Neuronal stem cell (in vitro differentiated cells): Measurements from ENCODE around the gene TXN.

ENCODE experiments used
- DNase-seq: peaks from one replicate; pipeline ENCODE4 v3.0.0-alpha.2; 2013; ENCODE audit warnings: low spot score
- H2AFZ ChIP-seq: one replicate; pipeline ENCODE4 v1.6.1; 2013; ENCODE audit warnings: mild to moderate bottlenecking, low read length, inconsistent platforms
- H2AK5ac ChIP-seq: 2 replicates; pipeline ENCODE4 v1.6.1; 2013; ENCODE audit warnings: low read depth, mild to moderate bottlenecking, inconsistent platforms, low read length, moderate library complexity, mixed read lengths
- H2BK120ac ChIP-seq: 2 replicates; pipeline ENCODE4 v1.6.1; 2013; ENCODE audit warnings: low read depth, mild to moderate bottlenecking, inconsistent platforms, low read length, moderate library complexity, mixed read lengths
- H2BK12ac ChIP-seq: one replicate; pipeline ENCODE4 v1.6.1; 2013; ENCODE audit warnings: low read length, inconsistent platforms
- H2BK15ac ChIP-seq: 2 replicates; pipeline ENCODE4 v1.6.1; 2013; ENCODE audit warnings: mild to moderate bottlenecking, low read length, inconsistent platforms, mixed read lengths
- H2BK5ac ChIP-seq: one replicate; pipeline ENCODE4 v1.6.1; 2013; ENCODE audit warnings: inconsistent platforms, mild to moderate bottlenecking, low read length, moderate library complexity
- H3K14ac ChIP-seq: one replicate; pipeline ENCODE4 v1.6.1; 2013; ENCODE audit warnings: low read length, inconsistent platforms
- H3K18ac ChIP-seq: 2 replicates; pipeline ENCODE4 v1.6.1; 2013; ENCODE audit warnings: low read length, inconsistent platforms
- H3K23ac ChIP-seq: 2 replicates; pipeline ENCODE4 v1.6.1; 2013; ENCODE audit warnings: low read depth, mild to moderate bottlenecking, mixed read lengths, low read length, inconsistent platforms; ENCODE audit not compliant: poor library complexity
- H3K27ac ChIP-seq: replicated peaks from 3 replicates; pipeline ENCODE4 v1.5.1; 2013; ENCODE audit warnings: low read length, inconsistent platforms
- H3K27me3 ChIP-seq, 3 experiments: 2 replicates each; pipeline ENCODE4 v1.6.1; 2013; ENCODE audit warnings: low read length in 3 of 3, mild to moderate bottlenecking in 2 of 3, inconsistent platforms in 1 of 3, low read depth in 1 of 3, mixed read lengths in 1 of 3, moderate library complexity in 1 of 3; ENCODE audit not compliant: control insufficient read depth in 3 of 3, insufficient read depth in 3 of 3
- H3K36me3 ChIP-seq, 2 donors: replicated peaks in 1 of 2; 2 replicates each; pipeline ENCODE4 v1.6.1; 2013; ENCODE audit warnings: low read length in 2 of 2; ENCODE audit not compliant: control insufficient read depth in 2 of 2, insufficient read depth in 2 of 2
- H3K4ac ChIP-seq: 2 replicates; pipeline ENCODE4 v1.6.1; 2013; ENCODE audit warnings: inconsistent platforms, mild to moderate bottlenecking, low read length, moderate library complexity
- H3K4me1 ChIP-seq, 2 donors: 1 replicate in 1 of 2; 2 replicates in 1 of 2; pipeline ENCODE4 v1.6.1; 2013; ENCODE audit warnings: low read length in 2 of 2, low read depth in 1 of 2; ENCODE audit not compliant: control insufficient read depth in 2 of 2, insufficient read depth in 1 of 2
- H3K4me2 ChIP-seq: one replicate; pipeline ENCODE4 v1.6.1; 2013; ENCODE audit warnings: mild to moderate bottlenecking, low read length, inconsistent platforms; ENCODE audit not compliant: insufficient read depth, poor library complexity, severe bottlenecking
- H3K4me3 ChIP-seq, 2 donors: 2 replicates each; pipeline ENCODE4 v1.5.1; 2013; ENCODE audit warnings: low read length in 2 of 2, mild to moderate bottlenecking in 2 of 2, inconsistent platforms in 1 of 2, moderate library complexity in 1 of 2
- H3K79me1 ChIP-seq: one replicate; pipeline ENCODE4 v1.6.1; 2013; ENCODE audit warnings: low read depth, mild to moderate bottlenecking, inconsistent platforms, low read length, moderate library complexity
- H3K9ac ChIP-seq: one replicate; pipeline ENCODE4 v1.6.1; 2013; ENCODE audit warnings: mild to moderate bottlenecking, low read depth, low read length, inconsistent platforms; ENCODE audit not compliant: poor library complexity
- H3K9me3 ChIP-seq, 2 donors: replicated peaks in 1 of 2; 2 replicates each; pipeline versions ENCODE3 to v1.6.1; 2013; ENCODE audit warnings: low read length in 2 of 2, mild to moderate bottlenecking in 2 of 2, inconsistent platforms in 1 of 2, low read depth in 1 of 2, mixed read lengths in 1 of 2, moderate library complexity in 1 of 2; ENCODE audit not compliant: control insufficient read depth in 2 of 2, insufficient read depth in 1 of 2
- H4K8ac ChIP-seq: one replicate; pipeline ENCODE4 v1.6.1; 2013; ENCODE audit warnings: low read depth, mild to moderate bottlenecking, inconsistent platforms, low read length, moderate library complexity
- H4K91ac ChIP-seq: one replicate; pipeline ENCODE4 v1.6.1; 2013; ENCODE audit warnings: low read length, low read depth, mild to moderate bottlenecking, inconsistent platforms; ENCODE audit not compliant: poor library complexity
- WGBS, 2 donors: extraction: QIAGEN DNeasy Blood & Tissue Kit; methylation state at CpG; one replicate each; pipeline ENCODE4 v1.1.7; 2013; ENCODE audit warnings: missing lambda C conversion rate in 2 of 2, mixed read lengths in 1 of 2; ENCODE audit not compliant: insufficient read length in 2 of 2, insufficient replicate concordance in 1 of 2; ENCODE audit errors: extremely low coverage in 2 of 2; 5-methylcytosine and 5-hydroxymethylcytosine counted together

Gene TXN

DNA sequence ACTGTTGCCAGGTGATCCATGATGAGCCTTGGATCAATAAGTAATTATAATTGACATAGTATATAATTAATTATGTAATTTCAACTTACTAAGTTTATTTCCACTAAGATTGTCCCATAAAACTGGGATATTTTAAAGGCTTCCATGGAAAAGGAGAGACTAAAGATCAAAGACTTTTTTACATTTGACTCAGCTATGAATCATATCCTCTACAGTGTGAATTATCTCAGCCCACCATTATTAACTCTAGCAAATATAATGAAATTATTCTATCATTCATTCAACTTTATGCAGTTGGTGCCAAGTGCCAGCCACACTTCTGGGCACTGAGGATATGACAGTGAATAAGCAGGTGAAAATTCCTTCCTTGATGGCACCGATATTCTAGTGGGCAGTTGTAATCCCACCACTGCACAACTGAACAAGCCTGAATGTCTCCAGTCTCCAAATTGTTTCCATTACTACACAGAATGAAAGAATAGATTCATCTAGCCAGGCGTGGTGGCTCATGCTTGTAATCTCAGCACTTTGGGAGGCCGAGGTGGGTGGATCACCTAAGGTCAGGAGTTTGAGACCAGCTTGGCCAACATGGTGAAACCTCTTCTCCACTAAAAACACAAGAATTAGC lies 21.9 kb upstream of the TXN start:
- Histone ChIP-seq H2BK120ac (no peak overlapping the region), H3K4me2 (no peak overlapping the region), H2AFZ (no peak overlapping the region), H2AK5ac (no peak overlapping the region), H3K27me3 (peaks cover 0 to 4% (median 0%) of the 10 kb centered on the region in 3 experiments), H3K4ac (no peak overlapping the region), H3K23ac (no peak overlapping the region), H4K91ac (no peak overlapping the region), H3K27ac (no peak overlapping the region), H3K4me3 (no peak overlapping the region), H3K14ac (no peak overlapping the region), H2BK15ac (no peak overlapping the region), H3K4me1 (no peaks in the 10 kb centered on the region), H3K9ac (no peak overlapping the region), H3K9me3 (no peaks in the 10 kb centered on the region), H3K18ac (no peak overlapping the region), H2BK12ac (no peak overlapping the region), H2BK5ac (no peak overlapping the region), H4K8ac (no peak overlapping the region), H3K36me3 (no peaks in the 10 kb centered on the region), H3K79me1 (no peaks in the 10 kb centered on the region)
- WGBS, 2 donors = no CpG with 5 or more reads among the region's 3 CpGs
- no peak for DNase-seq

DNA sequence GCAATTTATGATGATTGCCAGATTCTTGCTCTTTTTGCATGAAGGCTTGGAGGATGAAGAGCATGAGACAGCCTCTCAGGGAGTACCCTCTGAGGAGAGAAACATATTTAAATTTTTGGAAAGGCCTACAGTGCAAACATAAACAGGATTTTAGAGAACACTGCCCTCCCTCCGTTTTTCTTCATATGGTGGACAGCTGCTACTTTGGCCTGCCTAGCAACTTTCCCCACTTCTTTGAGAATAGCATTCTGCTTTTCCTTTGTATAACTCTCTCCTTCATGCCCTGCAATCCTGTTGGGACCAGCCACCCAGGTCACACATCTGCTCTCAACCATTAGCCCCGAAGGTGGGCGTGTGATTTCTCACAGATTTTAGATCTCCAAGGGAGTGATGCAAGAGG lies 20.5 kb upstream of the TXN start:
- Histone ChIP-seq H3K23ac (no peak overlapping the region), H2AFZ (no peak overlapping the region), H2AK5ac (no peak overlapping the region), H3K27me3 (peaks cover 0 to 4% (median 0%) of the 10 kb centered on the region in 3 experiments), H3K27ac (no peak overlapping the region), H3K4ac (no peak overlapping the region), H3K18ac (no peak overlapping the region), H4K8ac (no peak overlapping the region), H3K14ac (no peak overlapping the region), H3K79me1 (no peaks in the 10 kb centered on the region), H2BK5ac (no peak overlapping the region), H3K4me2 (no peak overlapping the region), H3K4me1 (peaks cover 0 to 2% of the 10 kb centered on the region in 2 donors), H4K91ac (no peak overlapping the region), H2BK12ac (no peak overlapping the region), H3K9me3 (no peaks in the 10 kb centered on the region), H3K36me3 (no peaks in the 10 kb centered on the region), H3K9ac (no peak overlapping the region), H2BK15ac (no peak overlapping the region), H3K4me3 (no peak overlapping the region), H2BK120ac (no peak overlapping the region)
- no CpG with 5 or more reads among the region's 3 CpGs for WGBS, 2 donors
- no peak for DNase-seq

DNA sequence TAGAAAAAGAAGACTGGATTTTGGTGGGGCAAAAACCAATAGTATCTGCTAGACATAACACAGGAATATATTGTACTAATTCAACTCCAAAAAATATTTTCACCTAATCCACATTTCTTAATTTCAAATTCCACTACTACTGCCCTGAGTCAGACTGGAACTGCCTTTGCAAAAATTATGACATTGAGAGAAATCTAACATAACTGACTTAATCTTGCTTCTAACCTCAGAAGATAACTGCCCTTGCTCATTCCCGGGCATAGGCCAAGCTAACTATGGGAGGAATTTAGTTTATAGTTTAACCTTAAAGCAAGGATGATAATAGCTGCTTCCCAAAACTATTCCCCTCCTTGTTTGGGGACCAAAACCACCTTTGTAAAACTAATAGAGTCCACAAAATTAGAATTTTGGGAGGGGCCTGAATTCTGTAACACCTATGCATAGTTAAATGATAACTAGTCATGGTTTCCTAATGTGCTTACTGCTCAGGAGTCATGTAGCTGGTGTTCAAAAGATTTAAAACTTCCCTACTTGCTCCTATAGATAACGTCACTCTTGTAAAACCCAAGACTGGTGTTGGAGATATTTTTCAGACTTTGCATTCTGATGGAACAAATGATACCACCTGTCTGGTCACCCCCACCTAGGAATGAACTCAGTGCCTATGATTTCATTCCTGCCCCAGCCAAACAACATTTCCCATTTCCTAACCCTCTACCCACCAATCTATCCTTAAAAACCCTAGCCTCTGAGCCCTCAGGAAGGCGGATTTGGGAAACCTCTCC lies 14.1 kb upstream of the TXN start:
- H3K4me3 ChIP-seq = no peak overlapping the region
- no peak overlapping the region for H2AFZ ChIP-seq
- no peaks in the 10 kb centered on the region for H3K9me3 ChIP-seq
- H3K18ac ChIP-seq = no peak overlapping the region
- H4K8ac ChIP-seq = no peak overlapping the region
- no peak overlapping the region for H2AK5ac ChIP-seq
- no peak overlapping the region for H2BK15ac ChIP-seq
- H2BK120ac ChIP-seq = no peak overlapping the region
- DNase-seq = no peak
- no peak overlapping the region for H3K4ac ChIP-seq
- H3K4me1 ChIP-seq = peaks cover 0 to 2% of the 10 kb centered on the region in 2 donors
- no peak overlapping the region for H3K23ac ChIP-seq
- H3K27ac ChIP-seq = no peak overlapping the region
- no peaks in the 10 kb centered on the region for H3K27me3 ChIP-seq
- no peaks in the 10 kb centered on the region for H3K36me3 ChIP-seq
- WGBS, 2 donors = no CpG with 5 or more reads among the region's 3 CpGs
- no peak overlapping the region for H2BK12ac ChIP-seq
- H3K79me1 ChIP-seq = no peaks in the 10 kb centered on the region
- H3K9ac ChIP-seq = no peak overlapping the region
- H3K4me2 ChIP-seq = no peak overlapping the region
- H3K14ac ChIP-seq = no peak overlapping the region
- H4K91ac ChIP-seq = no peak overlapping the region
- H2BK5ac ChIP-seq = no peak overlapping the region

DNA sequence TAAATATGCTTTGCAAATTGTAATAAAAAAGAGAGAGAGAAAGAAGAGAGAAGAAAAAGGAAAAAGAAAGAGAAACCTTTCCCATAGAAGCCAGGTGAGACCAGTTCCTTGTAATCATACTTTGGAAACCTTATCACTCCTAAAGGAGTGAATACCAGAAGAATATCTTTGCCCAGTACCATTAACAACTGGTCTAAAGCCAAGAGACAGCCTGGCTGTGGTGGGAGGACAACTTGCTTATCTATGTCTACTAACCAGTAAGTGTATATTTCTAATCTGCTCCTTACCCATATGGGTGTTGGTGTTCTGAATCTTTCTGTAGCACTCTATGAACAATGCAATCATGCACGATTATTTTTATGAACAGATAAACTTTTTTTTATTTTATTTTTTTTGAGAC lies 10.5 kb upstream of the TXN start:
- no peak for DNase-seq
- Histone ChIP-seq H2BK5ac (no peak overlapping the region), H3K9me3 (peaks cover 0 to 3% of the 10 kb centered on the region in 2 donors), H2BK12ac (no peak overlapping the region), H3K14ac (no peak overlapping the region), H3K9ac (no peak overlapping the region), H3K79me1 (no peaks in the 10 kb centered on the region), H3K4me3 (no peak overlapping the region), H3K4me2 (no peak overlapping the region), H3K36me3 (no peaks in the 10 kb centered on the region), H4K8ac (no peak overlapping the region), H3K23ac (no peak overlapping the region), H3K27ac (no peak overlapping the region), H4K91ac (no peak overlapping the region), H3K18ac (no peak overlapping the region), H2AK5ac (no peak overlapping the region), H2BK15ac (no peak overlapping the region), H3K27me3 (no peaks in the 10 kb centered on the region), H2AFZ (no peak overlapping the region), H3K4me1 (no peaks in the 10 kb centered on the region), H2BK120ac (no peak overlapping the region), H3K4ac (no peak overlapping the region)
- no CpG with 5 or more reads among the region's 1 CpG for WGBS, 2 donors
